Neutrophil (primary cell): Measurements from ENCODE around the gene DIP2C.

Experiments used
- H3K27ac ChIP-seq: fragments of 200-600 bp; sonication (generic); 2 replicates; pipeline ENCODE4 v1.5.1; 2016; ENCODE audit warnings: mild to moderate bottlenecking, moderate library complexity
- H3K27me3 ChIP-seq: fragments of 200-600 bp; sonication (generic); 2 replicates; pipeline ENCODE4 v1.6.0; 2016; ENCODE audit warnings: mild to moderate bottlenecking
- H3K36me3 ChIP-seq: fragments of 200-600 bp; sonication (generic); 2 replicates; pipeline ENCODE4 v1.5.1; 2017
- H3K4me1 ChIP-seq, 2 experiments: fragments of 200-600 bp in 1 of 2; sonication (generic) in 1 of 2; 1 replicate in 1 of 2; 2 replicates in 1 of 2; pipeline versions ENCODE4 v1.5.1 to v1.6.1; 2013 to 2016; ENCODE audit warnings: low read depth in 1 of 2, low read length in 1 of 2, mild to moderate bottlenecking in 1 of 2, moderate library complexity in 1 of 2; ENCODE audit not compliant: control insufficient read depth in 1 of 2, insufficient read depth in 1 of 2
- H3K4me3 ChIP-seq, 2 experiments: fragments of 200-600 bp in 1 of 2; sonication (generic) in 1 of 2; 1 replicate in 1 of 2; 2 replicates in 1 of 2; pipeline ENCODE4 v1.5.1; 2013 to 2016; ENCODE audit warnings: low read depth in 1 of 2, low read length in 1 of 2, mild to moderate bottlenecking in 1 of 2, moderate library complexity in 1 of 2
- H3K9me3 ChIP-seq: fragments of 200-600 bp; sonication (generic); 2 replicates; pipeline ENCODE4 v1.5.1; 2016
- TF ChIP-seq, protein P1 (sequence below): fragments of 200-600 bp; sonication (generic); IDR thresholded peaks from 2 replicates; pipeline ENCODE4 v1.5.1; 2016; ENCODE audit warnings: antibody characterized with exemption

The DIP2C gene

GRCh38 chr10:547591-548081 lies 141.8 kb downstream of the DIP2C start:
- H3K27me3 ChIP-seq = peaks cover 21% of the 10 kb centered on the region
- H3K4me3 ChIP-seq = no peak overlapping the region
- TF ChIP-seq, protein P1, sequence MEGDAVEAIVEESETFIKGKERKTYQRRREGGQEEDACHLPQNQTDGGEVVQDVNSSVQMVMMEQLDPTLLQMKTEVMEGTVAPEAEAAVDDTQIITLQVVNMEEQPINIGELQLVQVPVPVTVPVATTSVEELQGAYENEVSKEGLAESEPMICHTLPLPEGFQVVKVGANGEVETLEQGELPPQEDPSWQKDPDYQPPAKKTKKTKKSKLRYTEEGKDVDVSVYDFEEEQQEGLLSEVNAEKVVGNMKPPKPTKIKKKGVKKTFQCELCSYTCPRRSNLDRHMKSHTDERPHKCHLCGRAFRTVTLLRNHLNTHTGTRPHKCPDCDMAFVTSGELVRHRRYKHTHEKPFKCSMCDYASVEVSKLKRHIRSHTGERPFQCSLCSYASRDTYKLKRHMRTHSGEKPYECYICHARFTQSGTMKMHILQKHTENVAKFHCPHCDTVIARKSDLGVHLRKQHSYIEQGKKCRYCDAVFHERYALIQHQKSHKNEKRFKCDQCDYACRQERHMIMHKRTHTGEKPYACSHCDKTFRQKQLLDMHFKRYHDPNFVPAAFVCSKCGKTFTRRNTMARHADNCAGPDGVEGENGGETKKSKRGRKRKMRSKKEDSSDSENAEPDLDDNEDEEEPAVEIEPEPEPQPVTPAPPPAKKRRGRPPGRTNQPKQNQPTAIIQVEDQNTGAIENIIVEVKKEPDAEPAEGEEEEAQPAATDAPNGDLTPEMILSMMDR = no peak
- H3K36me3 ChIP-seq = no peaks in the 10 kb centered on the region
- no peaks in the 10 kb centered on the region for H3K4me1 ChIP-seq
- no peak overlapping the region for H3K27ac ChIP-seq
- no peaks in the 10 kb centered on the region for H3K9me3 ChIP-seq

DNA sequence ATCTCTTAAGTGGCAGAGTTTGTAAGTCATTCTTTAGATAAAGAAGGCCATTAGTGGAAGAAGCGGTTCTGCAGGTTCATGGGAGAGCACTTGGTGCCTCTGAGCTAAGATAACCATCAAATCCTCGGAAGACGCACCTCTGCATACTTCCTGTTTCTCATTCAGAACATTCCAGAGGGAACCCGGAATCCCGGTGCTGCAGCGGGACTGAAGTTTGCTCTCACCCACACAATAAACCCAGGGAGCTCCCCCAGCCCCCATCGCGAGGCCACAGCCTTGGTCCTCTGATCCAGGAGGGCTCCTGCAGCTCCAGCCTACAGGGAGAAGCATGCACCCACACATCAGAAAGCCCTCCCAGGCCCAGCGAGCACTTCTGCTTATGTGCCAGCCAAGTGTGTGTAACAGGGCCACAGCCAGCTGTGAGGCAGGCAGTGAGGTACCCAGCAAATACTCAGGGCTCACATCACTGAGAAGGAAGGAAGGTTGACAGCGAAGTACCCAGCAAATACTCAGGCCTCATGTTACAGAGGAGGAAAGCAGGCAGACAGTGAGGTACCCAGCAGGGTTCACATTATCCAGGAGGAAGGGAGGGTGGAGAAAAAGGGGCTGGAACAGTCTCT lies 142.4 kb downstream of the DIP2C start:
- H3K27ac ChIP-seq = no peak overlapping the region
- TF ChIP-seq, protein P1 = no peak

GRCh38 chr10:546451-546850 lies 143.0 kb downstream of the DIP2C start:
- H3K36me3 ChIP-seq = no peaks in the 10 kb centered on the region
- H3K27ac ChIP-seq = no peak overlapping the region
- no peak overlapping the region for H3K4me3 ChIP-seq
- no peaks in the 10 kb centered on the region for H3K4me1 ChIP-seq
- TF ChIP-seq, protein P1 = no peak
- peaks cover 26% of the 10 kb centered on the region for H3K27me3 ChIP-seq
- H3K9me3 ChIP-seq = no peaks in the 10 kb centered on the region

More for the DNA sequence above, 142.4 kb downstream of the DIP2C start:
- Histone ChIP-seq H3K9me3 (no peaks in the 10 kb centered on the region), H3K4me3 (no peak overlapping the region), H3K27me3 (peaks cover 21% of the 10 kb centered on the region), H3K4me1 (no peaks in the 10 kb centered on the region), H3K36me3 (no peaks in the 10 kb centered on the region)

DNA sequence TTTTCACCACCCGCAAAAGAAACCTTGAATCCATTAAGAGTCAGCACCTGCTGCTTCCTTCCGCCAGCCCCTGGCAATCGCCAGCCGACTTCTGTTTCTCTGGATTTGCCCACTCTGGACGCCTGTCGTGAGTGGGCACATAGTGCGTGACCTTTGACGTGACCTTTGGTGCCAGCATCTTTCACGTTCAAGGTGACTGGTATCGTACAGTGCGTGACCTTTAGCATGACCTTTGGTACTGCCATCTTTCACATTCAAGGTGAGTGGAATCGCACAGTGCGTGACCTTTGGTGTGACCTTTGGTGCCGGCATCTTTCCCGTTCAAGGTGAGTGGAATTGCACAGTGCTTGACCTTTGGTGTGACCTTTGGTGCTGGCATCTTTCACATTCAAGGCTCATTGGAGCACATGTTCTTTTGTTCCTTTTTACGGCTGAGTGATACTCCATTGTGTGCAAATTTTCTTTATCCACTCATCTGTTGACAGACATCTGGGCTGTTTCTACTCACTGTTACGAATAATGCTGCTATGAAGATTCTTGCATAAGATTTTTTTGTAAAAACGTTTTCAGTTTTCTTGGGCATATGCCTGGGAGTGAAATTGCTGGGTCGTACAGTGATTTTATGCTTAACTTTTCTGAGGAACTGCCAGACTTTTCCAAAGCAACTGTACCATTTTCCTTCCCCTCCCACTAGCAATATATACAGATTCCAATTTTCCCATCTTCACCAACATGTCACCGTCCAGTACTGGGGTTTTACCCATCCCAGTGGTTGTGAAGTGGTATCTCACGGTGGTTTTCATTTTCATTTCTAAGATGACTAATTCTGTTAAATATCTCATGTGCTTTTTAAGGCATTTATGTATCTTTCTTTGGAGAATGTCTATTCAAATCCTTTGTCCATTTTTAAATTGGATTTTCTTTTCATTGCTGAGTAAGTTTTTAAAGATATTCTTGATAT lies 145.3 kb downstream of the DIP2C start:
- TF ChIP-seq, protein P1 = no peak
- Histone ChIP-seq H3K27ac (no peak overlapping the region), H3K36me3 (no peaks in the 10 kb centered on the region), H3K27me3 (peaks cover 49% of the 10 kb centered on the region), H3K4me1 (no peaks in the 10 kb centered on the region), H3K9me3 (no peaks in the 10 kb centered on the region), H3K4me3 (no peak overlapping the region)

DNA sequence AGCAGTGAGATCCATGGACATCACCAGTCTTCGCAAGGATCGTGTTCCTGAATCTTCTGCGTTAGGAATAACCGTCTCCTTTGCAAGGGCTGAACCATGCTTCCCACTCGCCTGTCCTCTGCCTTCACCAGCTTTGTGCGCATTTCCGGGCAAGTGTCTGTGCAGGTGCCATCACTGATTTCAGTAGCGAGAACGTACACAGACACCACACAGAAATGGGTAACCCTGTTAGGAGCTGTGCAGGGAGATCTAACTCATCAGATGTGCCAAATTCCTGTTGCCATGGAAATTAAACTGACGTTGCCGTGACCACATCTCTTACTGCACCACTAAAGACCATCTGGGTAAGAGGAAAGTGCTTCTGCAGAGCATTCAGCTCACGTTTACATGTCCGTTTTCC lies 146.3 kb downstream of the DIP2C start:
- no peak overlapping the region for H3K27ac ChIP-seq
- no peaks in the 10 kb centered on the region for H3K36me3 ChIP-seq
- no peaks in the 10 kb centered on the region for H3K9me3 ChIP-seq
- H3K27me3 ChIP-seq = peaks cover 48% of the 10 kb centered on the region
- no peaks in the 10 kb centered on the region for H3K4me1 ChIP-seq
- no peak overlapping the region for H3K4me3 ChIP-seq
- TF ChIP-seq, protein P1 = no peak
